Measurements from ENCODE around the gene LRRC3C. TPM values are rescaled to one million over a fixed set of nuclear protein-coding genes. Genes with fewer than 3 reads are reported as not detected.
A peak's percentile ranks its signal among the peaks of the same experiment; 100 is the strongest.

The LRRC3C gene
- total and polyA plus RNA-seq, 5 donors = not detected

DNA sequence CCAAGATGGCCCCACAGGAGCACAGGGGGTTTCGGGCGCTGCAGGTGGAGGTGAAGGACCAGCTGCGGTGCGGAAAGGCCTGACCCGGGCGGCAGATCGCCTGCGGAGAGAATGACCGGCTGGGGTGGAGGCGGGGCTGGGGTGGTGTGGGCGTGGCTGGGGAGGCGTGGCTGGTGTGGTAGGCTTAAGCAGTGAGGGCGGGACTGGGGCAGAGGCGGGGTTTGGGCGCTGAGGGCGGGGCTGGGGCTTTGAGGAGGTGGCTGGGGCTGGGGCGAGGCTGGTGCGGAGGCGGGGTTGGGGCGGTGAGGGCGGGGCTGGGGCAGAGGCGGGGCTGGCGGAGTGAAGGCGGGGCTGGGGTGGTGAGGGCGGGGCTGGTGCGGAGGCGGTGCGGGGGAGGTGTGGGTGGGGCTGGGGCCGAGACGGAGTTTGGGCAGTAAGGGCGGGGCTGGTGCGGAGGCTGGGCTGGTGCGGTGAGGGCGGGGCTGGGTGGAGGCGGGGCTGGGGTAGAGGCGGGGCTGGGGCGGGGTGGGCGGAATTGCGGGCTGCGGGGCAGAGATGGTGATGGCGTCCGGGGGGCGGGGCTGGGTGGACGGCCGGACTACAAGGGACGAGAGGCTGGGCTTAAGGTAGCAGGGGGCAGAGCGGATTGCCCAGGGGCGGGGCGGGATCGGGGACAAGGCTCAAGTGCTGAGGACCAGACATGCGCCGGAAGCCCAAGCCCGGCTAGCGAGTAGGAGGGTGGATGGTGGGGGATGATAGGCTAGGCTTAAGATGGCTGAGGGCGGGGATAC, 25.3 kb downstream of the LRRC3C start:
- intact Hi-C loops (cut with DNase I) = loop anchor here in 1 of 4 donors (10.0 kb wide), 1 partner anchor 62 kb away; the partner anchor contains the start of gene CSF3
- ATAC-seq (peak; percentile 96), DNase-seq (peak; percentile 98 to 99 (median 99))
- H3K4me1 ChIP-seq (ENCODE audit: control insufficient read depth, insufficient read depth, low read length) = no peaks in the 10 kb centered on the region
- H3K27ac ChIP-seq (ENCODE audit: low read length) = peak overlapping the region; percentile 1
- H3K9me3 ChIP-seq (ENCODE audit: control insufficient read depth, low read length) = no peaks in the 10 kb centered on the region
- under 1% methylated on average over 55 of the region's 55 CpGs for WGBS
- H3K4me3 ChIP-seq (ENCODE audit: low read length) = peak overlapping the region; percentile 11
- no peaks in the 10 kb centered on the region for H3K27me3 ChIP-seq (ENCODE audit: control insufficient read depth, insufficient read depth)

DNA sequence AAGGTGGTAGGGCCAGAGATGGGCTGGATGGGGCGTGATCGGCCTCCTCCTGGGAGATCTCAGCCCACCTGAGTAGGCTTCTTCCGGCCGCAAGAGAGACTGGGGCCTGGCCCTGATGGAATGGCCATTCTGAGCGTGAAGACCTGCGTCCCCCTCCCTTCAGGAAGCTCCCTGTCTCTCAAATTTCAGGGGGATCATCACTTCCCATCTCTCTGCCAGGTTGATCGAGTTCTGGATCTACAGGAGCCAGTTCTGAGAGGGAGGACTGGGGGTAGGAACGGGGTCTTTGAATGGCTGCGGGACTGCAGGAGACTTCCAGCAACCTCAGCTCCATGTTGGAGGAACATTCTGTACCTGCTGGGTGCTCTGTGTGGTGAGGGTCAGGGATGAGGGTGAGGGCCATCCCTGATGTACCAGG, 25.9 kb downstream of the LRRC3C start:
- H3K4me3 ChIP-seq (ENCODE audit: low read length) = peak overlapping the region; percentile 11
- no peaks in the 10 kb centered on the region for H3K9me3 ChIP-seq (ENCODE audit: control insufficient read depth, low read length)
- intact Hi-C loops (cut with DNase I) = loop anchor here in 1 of 4 donors (10.0 kb wide), 1 partner anchor 61 kb away; the partner anchor contains the start of gene CSF3
- DNase-seq = no peak
- H3K27ac ChIP-seq (ENCODE audit: low read length) = peak overlapping the region; percentile 1
- WGBS = 36% methylated on average over 9 of the region's 9 CpGs
- no peaks in the 10 kb centered on the region for H3K27me3 ChIP-seq (ENCODE audit: control insufficient read depth, insufficient read depth)
- no peaks in the 10 kb centered on the region for H3K4me1 ChIP-seq (ENCODE audit: control insufficient read depth, insufficient read depth, low read length)
- no peak for ATAC-seq

DNA sequence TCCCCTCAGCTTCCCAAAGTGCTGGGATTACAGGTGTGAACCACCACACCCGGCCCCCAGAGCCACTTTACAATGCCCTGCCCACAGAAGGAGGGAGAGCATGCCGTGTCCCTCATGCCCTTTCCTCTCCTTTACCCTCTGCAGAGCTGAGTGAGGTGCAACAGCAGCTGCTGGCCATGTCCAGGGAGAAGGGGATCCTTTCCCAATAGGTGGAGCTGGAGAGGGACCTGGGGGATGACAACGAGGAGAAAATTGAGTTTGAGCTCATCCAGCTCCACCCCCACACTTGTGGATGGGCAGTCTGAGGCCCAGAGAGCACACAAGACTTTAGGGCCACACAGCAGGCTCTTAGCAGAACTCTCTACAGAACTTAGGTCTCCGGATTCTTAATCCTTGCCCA, 27.3 kb downstream of the LRRC3C start:
- Histone ChIP-seq H3K27me3 (ENCODE audit: control insufficient read depth, insufficient read depth) (no peaks in the 10 kb centered on the region), H3K4me1 (ENCODE audit: control insufficient read depth, insufficient read depth, low read length) (no peaks in the 10 kb centered on the region), H3K27ac (ENCODE audit: low read length) (no peak overlapping the region), H3K4me3 (ENCODE audit: low read length) (no peak overlapping the region), H3K9me3 (ENCODE audit: control insufficient read depth, low read length) (no peaks in the 10 kb centered on the region)
- 62% methylated on average over 4 of the region's 4 CpGs for WGBS
- DNase-seq (no peak), ATAC-seq (no peak)
- intact Hi-C loops (cut with DNase I) = loop anchor here in 1 of 4 donors (10.0 kb wide), 1 partner anchor 60 kb away; the partner anchor contains the start of gene CSF3

DNA sequence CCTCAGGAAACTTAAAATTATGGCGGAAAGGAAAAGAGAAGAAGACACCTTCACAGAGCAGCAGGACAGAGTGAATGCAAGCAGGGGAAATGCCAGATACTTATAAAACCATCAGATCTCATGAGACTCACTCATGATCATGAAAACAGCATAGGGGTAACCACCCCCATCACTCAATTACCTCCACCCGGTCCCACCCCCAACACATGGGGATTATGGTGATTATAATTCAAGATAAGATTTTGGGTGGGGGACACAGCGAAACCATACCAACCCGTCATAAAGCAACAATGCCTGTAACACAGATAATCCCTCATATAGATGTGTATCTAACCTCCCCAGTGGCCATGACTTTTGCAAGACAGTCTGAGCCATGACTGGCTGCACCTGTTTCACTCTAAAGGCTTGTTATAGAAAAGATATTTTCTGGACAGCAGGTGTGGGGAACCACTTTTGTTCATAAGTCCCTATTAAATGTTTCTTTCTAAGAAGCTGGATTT, 28.2 kb downstream of the LRRC3C start:
- WGBS = 81% methylated on average over 4 of the region's 4 CpGs
- no peak for ATAC-seq
- no peak for DNase-seq
- Histone ChIP-seq H3K27me3 (ENCODE audit: control insufficient read depth, insufficient read depth) (no peaks in the 10 kb centered on the region), H3K4me1 (ENCODE audit: control insufficient read depth, insufficient read depth, low read length) (no peaks in the 10 kb centered on the region), H3K4me3 (ENCODE audit: low read length) (no peak overlapping the region), H3K27ac (ENCODE audit: low read length) (no peak overlapping the region), H3K9me3 (ENCODE audit: control insufficient read depth, low read length) (no peaks in the 10 kb centered on the region)
- intact Hi-C loops (cut with DNase I) = loop anchor here in 1 of 4 donors (10.0 kb wide), 1 partner anchor 59 kb away; the partner anchor contains the start of gene CSF3

DNA sequence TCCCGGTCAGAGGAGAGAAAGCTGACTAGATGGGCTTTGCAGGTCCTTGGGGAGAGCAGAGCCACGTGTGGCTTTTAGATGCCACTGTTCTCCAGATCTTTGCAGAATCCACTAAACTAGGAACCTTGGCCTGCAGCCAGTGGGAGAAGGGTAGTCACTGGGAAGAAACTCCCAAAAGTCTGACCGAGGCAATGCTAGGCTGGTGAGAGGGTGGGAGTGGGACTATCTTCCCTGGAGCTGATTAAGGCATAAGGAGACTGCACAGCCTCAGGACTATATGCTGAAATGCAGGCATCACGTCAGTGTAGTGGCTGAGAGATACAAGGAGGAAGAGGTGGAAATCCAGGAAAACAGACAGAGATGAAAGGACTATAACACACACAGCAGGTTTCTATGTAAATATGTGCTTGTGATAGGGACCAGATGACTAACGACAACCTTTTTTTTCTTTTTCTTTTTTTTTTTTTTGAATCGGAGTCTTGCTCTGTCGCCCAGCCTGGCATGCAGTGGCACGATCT, 33.1 kb downstream of the LRRC3C start:
- no peaks in the 10 kb centered on the region for H3K4me1 ChIP-seq (ENCODE audit: control insufficient read depth, insufficient read depth, low read length)
- no peak for DNase-seq
- 54% methylated on average over 8 of the region's 8 CpGs for WGBS

DNA sequence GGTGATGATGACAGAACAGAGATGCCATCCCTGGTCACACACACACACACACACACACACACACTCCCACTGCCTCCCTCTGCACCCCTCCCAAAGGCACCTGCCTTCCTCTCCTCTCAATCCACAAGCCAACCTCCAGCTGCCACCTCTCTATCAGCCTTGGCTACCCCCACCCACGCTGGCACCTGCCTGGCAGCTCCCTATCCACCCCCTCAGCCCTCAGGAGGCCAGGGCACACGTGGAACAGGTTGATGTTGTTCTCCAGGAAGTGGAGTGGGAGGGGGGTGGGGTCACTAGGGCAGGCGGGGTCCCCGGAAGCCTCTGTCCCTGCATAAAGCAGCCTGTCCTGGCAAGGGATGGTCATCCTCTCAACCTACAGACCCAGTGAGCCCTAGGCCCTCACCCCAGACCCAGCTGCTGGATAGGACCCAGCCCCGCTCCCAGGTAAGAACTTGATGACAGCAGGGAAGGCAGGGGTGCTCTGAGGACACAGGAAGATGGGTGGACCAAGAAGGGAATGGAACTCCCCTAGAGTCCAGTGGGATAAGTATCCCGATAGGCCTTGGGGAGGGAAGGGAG, 35.2 kb downstream of the LRRC3C start, which contains the start of gene GSDMA:
Gene GSDMA (plus strand): TSS at position 363 of the 579 bp plus-strand sequence. CDS start 2,684 bp downstream, outside the sequence.
- DNase-seq = no peak
- intact Hi-C loops (cut with DNase I) = loop anchor here in 1 of 4 donors (10.0 kb wide), 1 partner anchor 88 kb away; no protein-coding TSS in a partner anchor
- 62% methylated on average over 6 of the region's 6 CpGs for WGBS

More for the DNA sequence above, 33.1 kb downstream of the LRRC3C start:
- Histone ChIP-seq H3K4me3 (ENCODE audit: low read length) (no peak overlapping the region), H3K9me3 (ENCODE audit: control insufficient read depth, low read length) (no peaks in the 10 kb centered on the region), H3K27ac (ENCODE audit: low read length) (no peak overlapping the region), H3K27me3 (ENCODE audit: control insufficient read depth, insufficient read depth) (no peaks in the 10 kb centered on the region)
- intact Hi-C loops (cut with DNase I) = loop anchor here in 1 of 4 donors (10.0 kb wide), 1 partner anchor 86 kb away; no protein-coding TSS in a partner anchor
- ATAC-seq = no peak

DNA sequence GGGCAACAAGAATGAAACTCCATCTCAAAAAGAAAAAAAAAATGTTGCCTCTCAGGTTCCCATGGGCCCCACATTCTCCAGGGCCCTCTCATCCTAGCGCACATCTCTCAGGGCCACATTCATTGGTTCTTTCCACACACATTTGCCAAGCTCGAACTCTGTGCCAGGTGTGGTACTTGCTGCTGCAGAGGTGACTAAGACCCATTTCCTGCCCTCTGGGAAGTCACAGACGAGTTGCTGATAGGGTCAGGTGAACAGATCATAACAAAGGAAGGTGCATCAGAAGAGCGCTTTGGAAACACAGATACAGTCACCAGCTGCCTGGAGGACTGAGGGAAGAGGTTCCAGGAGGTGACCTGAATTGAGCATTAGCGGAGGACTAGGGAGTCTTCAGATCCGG, 36.3 kb downstream of the LRRC3C start:
- no peak for ATAC-seq

More for the DNA sequence above, 35.2 kb downstream of the LRRC3C start, which contains the start of gene GSDMA:
- Histone ChIP-seq H3K4me1 (ENCODE audit: control insufficient read depth, insufficient read depth, low read length) (no peaks in the 10 kb centered on the region), H3K4me3 (ENCODE audit: low read length) (no peak within 1 kb of the TSS), H3K27me3 (ENCODE audit: control insufficient read depth, insufficient read depth) (no peaks in the 10 kb centered on the region), H3K27ac (ENCODE audit: low read length) (no peak within 1 kb of the TSS), H3K9me3 (ENCODE audit: control insufficient read depth, low read length) (no peaks in the 10 kb centered on the region)
- ATAC-seq = no peak

DNA sequence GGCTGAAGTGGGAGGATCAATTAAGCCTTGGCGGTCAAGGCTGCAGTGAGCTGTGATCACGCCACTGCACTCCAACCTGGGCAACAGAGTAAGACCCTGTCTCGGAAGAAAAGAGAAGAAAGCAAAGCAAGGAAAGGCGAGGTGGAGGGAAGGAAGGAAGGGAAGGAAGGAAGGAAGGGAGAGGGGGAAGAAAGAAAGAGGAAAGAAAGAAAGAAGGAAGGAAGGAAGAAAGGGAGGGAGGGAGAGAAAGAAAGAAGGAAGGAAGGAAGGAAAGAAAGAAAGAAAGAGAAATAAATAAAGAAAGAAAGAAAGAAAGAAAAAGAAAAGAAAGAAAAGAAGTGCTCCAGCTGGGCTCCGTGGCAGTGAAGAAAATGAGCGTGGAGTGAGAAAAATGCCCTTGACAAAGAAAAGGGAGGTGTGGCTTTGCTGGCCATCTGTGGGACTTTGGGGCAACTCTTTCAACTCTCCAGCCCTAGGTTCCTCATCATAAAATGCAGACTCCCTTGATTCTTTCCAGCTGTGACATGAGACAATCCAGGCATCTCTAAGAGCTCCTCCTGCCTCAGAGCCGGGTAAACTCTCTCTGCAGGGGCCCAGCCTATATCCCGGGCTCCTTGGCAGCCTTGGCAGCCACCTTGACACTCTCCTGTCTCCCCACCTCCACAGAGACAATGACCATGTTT, 37.6 kb downstream of the LRRC3C start:
- no peak overlapping the region for H3K27ac ChIP-seq (ENCODE audit: low read length)
- no peaks in the 10 kb centered on the region for H3K9me3 ChIP-seq (ENCODE audit: control insufficient read depth, low read length)
- no peak overlapping the region for H3K4me3 ChIP-seq (ENCODE audit: low read length)
- no peaks in the 10 kb centered on the region for H3K27me3 ChIP-seq (ENCODE audit: control insufficient read depth, insufficient read depth)
- ATAC-seq (no peak), DNase-seq (no peak)
- 49% methylated on average over 8 of the region's 8 CpGs for WGBS
- intact Hi-C loops (cut with DNase I) = loop anchor here in 1 of 4 donors (10.0 kb wide), 1 partner anchor 90 kb away; no protein-coding TSS in a partner anchor
- no peaks in the 10 kb centered on the region for H3K4me1 ChIP-seq (ENCODE audit: control insufficient read depth, insufficient read depth, low read length)

More for the DNA sequence above, 36.3 kb downstream of the LRRC3C start:
- H3K27me3 ChIP-seq (ENCODE audit: control insufficient read depth, insufficient read depth) = no peaks in the 10 kb centered on the region
- DNase-seq = peak in 1 of 3 donors; percentile 3
- intact Hi-C loops (cut with DNase I) = loop anchor here in 1 of 4 donors (10.0 kb wide), 1 partner anchor 89 kb away; no protein-coding TSS in a partner anchor
- H3K4me3 ChIP-seq (ENCODE audit: low read length) = no peak overlapping the region
- no peak overlapping the region for H3K27ac ChIP-seq (ENCODE audit: low read length)
- H3K9me3 ChIP-seq (ENCODE audit: control insufficient read depth, low read length) = no peaks in the 10 kb centered on the region
- 73% methylated on average over 6 of the region's 6 CpGs for WGBS
- no peaks in the 10 kb centered on the region for H3K4me1 ChIP-seq (ENCODE audit: control insufficient read depth, insufficient read depth, low read length)

DNA sequence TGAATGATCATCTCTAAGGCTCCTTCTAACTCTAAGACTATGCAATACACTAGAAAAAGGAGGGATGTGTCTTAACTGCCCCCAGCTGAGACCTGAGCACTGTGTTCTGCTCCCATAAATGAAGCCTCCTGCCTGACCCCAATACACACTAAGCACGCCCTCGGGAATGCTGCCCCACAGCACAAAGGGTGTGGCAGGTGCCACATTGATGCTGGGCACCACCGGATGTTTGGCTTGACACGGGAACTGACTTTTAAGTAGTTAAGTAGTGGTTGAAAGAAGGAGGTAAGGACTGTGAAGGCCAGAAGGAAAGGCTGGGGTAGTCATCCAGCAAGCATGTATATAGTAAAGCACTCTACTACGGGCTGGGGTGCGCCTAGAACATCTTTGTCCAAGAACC, 39.2 kb downstream of the LRRC3C start:
- 84% methylated on average over 6 of the region's 6 CpGs for WGBS
- intact Hi-C loops (cut with DNase I) = loop anchor here in 1 of 4 donors (10.0 kb wide), 1 partner anchor 92 kb away; no protein-coding TSS in a partner anchor
- H3K27ac ChIP-seq (ENCODE audit: low read length) = no peak overlapping the region

DNA sequence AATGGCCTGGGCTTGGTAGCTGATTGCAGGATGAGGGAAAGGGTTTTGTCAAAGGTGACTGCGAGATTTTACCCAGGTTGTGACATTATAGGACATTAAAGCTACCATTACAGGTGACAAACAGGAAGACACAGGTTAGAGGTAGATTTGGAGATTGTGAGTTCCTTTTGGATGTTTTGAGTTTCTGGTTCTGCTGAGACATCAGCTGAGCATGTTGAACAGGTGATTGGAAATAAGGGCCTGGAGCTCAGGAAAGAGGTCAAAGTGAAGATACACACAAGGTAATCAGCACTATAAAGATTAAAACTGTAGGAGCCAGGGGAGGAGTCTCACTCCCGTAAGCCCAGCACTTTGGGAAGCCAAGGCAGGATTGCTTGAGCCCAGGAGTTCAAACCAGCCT, 41.2 kb downstream of the LRRC3C start:
- H3K4me3 ChIP-seq (ENCODE audit: low read length) = no peak overlapping the region
- DNase-seq (no peak), ATAC-seq (no peak)
- H3K4me1 ChIP-seq (ENCODE audit: control insufficient read depth, insufficient read depth, low read length) = no peaks in the 10 kb centered on the region
- H3K27me3 ChIP-seq (ENCODE audit: control insufficient read depth, insufficient read depth) = no peaks in the 10 kb centered on the region
- no peak overlapping the region for H3K27ac ChIP-seq (ENCODE audit: low read length)
- no peaks in the 10 kb centered on the region for H3K9me3 ChIP-seq (ENCODE audit: control insufficient read depth, low read length)
- intact Hi-C loops (cut with DNase I) = loop anchor here in 1 of 4 donors (10.0 kb wide), 1 partner anchor 94 kb away; no protein-coding TSS in a partner anchor
- WGBS = 70% methylated on average over 2 of the region's 2 CpGs

More for the DNA sequence above, 39.2 kb downstream of the LRRC3C start:
- H3K9me3 ChIP-seq (ENCODE audit: control insufficient read depth, low read length) = no peaks in the 10 kb centered on the region
- no peaks in the 10 kb centered on the region for H3K4me1 ChIP-seq (ENCODE audit: control insufficient read depth, insufficient read depth, low read length)
- no peak for ATAC-seq
- DNase-seq = no peak
- no peaks in the 10 kb centered on the region for H3K27me3 ChIP-seq (ENCODE audit: control insufficient read depth, insufficient read depth)
- no peak overlapping the region for H3K4me3 ChIP-seq (ENCODE audit: low read length)

All from right cardiac atrium (tissue), 5 donors.